MM.1S (cell line): ENCODE results near the gene AP1B1.

Experiments
- DNase-seq: peaks from one replicate; pipeline ENCODE4 v3.0.0-alpha.2; 2015
- H2AFZ ChIP-seq: fragments of 300-600 bp; sonication (generic); 2 replicates; pipeline ENCODE4 v1.6.0; 2016; ENCODE audit warnings: antibody characterized with exemption, low read length
- H3F3A ChIP-seq: fragments of 300-600 bp; sonication (generic); 2 replicates; pipeline ENCODE4 v1.6.1; 2016; ENCODE audit warnings: mild to moderate bottlenecking, antibody characterized with exemption, low read length, moderate library complexity, mixed read lengths; ENCODE audit not compliant: insufficient read depth
- H3K27ac ChIP-seq: fragments of 300-600 bp; sonication (generic); 2 replicates; pipeline ENCODE4 v1.5.1; 2016; ENCODE audit warnings: mild to moderate bottlenecking, low read length
- H3K27me3 ChIP-seq: fragments of 300-600 bp; sonication (generic); replicated peaks from 2 replicates; pipeline ENCODE4 v1.6.0; 2016; ENCODE audit warnings: low read length; ENCODE audit not compliant: insufficient read depth
- H3K36me3 ChIP-seq: fragments of 300-600 bp; sonication (generic); replicated peaks from 2 replicates; pipeline ENCODE4 v1.6.1; 2016; ENCODE audit warnings: mild to moderate bottlenecking, low read length, mixed read lengths; ENCODE audit not compliant: insufficient read depth
- H3K4me1 ChIP-seq: fragments of 300-600 bp; sonication (generic); 2 replicates; pipeline ENCODE4 v1.6.1; 2016; ENCODE audit warnings: low read length, mixed read lengths
- H3K4me2 ChIP-seq: fragments of 300-600 bp; sonication (generic); 2 replicates; pipeline ENCODE4 v1.6.0; 2016; ENCODE audit warnings: low read depth, low read length
- H3K4me3 ChIP-seq: fragments of 300-600 bp; sonication (generic); 2 replicates; pipeline ENCODE4 v1.5.1; 2016; ENCODE audit warnings: low read length, mixed read lengths
- H3K79me2 ChIP-seq: fragments of 300-600 bp; sonication (generic); 2 replicates; pipeline ENCODE4 v1.6.1; 2016; ENCODE audit warnings: mixed run types, low read length, mixed read lengths
- H3K9ac ChIP-seq: fragments of 300-600 bp; sonication (generic); 2 replicates; pipeline ENCODE4 v1.6.1; 2016; ENCODE audit warnings: low read length, mixed read lengths
- H3K9me2 ChIP-seq: fragments of 300-600 bp; sonication (generic); replicated peaks from 2 replicates; pipeline ENCODE4 v1.6.1; 2016; ENCODE audit warnings: mild to moderate bottlenecking, low read length, mixed read lengths; ENCODE audit not compliant: insufficient read depth
- H3K9me3 ChIP-seq: fragments of 300-600 bp; sonication (generic); replicated peaks from 2 replicates; pipeline ENCODE4 v1.6.1; 2016; ENCODE audit warnings: mild to moderate bottlenecking, low read length, mixed read lengths; ENCODE audit not compliant: insufficient read depth
- H4K20me1 ChIP-seq: fragments of 300-600 bp; sonication (generic); 2 replicates; pipeline ENCODE4 v1.6.1; 2016; ENCODE audit warnings: mild to moderate bottlenecking, low read length, moderate library complexity, mixed read lengths; ENCODE audit not compliant: insufficient read depth
- EZH2 ChIP-seq: fragments of 300-600 bp; sonication (generic); optimal IDR thresholded peaks from 2 replicates; pipeline ENCODE3; 2017; ENCODE audit warnings: low read depth, mild to moderate bottlenecking, antibody characterized with exemption, low read length, mixed read lengths
- EZH2phosphoT487 ChIP-seq: fragments of 300-600 bp; sonication (generic); IDR thresholded peaks from 2 replicates; pipeline ENCODE4 v1.6.1; 2018; ENCODE audit warnings: antibody characterized with exemption, low read length
- TF ChIP-seq, protein P1 (sequence below): fragments of 300-600 bp; sonication (generic); IDR thresholded peaks from 2 replicates; pipeline ENCODE4 v1.5.1; 2016; ENCODE audit warnings: antibody characterized with exemption, low read length, mixed read lengths

AP1B1 gene

GRCh38 chr22:29330291-29330690, 58.1 kb downstream of the AP1B1 start:
- Histone ChIP-seq H3K9me2 (no peaks in the 10 kb centered on the region), H4K20me1 (no peaks in the 10 kb centered on the region), H3K9ac (no peak overlapping the region), H3K4me3 (no peak overlapping the region), H3F3A (no peaks in the 10 kb centered on the region), H3K36me3 (no peaks in the 10 kb centered on the region), H3K27me3 (no peaks in the 10 kb centered on the region), H2AFZ (no peak overlapping the region), H3K27ac (no peak overlapping the region), H3K4me1 (no peaks in the 10 kb centered on the region), H3K4me2 (no peak overlapping the region), H3K79me2 (no peaks in the 10 kb centered on the region), H3K9me3 (no peaks in the 10 kb centered on the region)
- no peak for DNase-seq
- TF ChIP-seq, protein P1, sequence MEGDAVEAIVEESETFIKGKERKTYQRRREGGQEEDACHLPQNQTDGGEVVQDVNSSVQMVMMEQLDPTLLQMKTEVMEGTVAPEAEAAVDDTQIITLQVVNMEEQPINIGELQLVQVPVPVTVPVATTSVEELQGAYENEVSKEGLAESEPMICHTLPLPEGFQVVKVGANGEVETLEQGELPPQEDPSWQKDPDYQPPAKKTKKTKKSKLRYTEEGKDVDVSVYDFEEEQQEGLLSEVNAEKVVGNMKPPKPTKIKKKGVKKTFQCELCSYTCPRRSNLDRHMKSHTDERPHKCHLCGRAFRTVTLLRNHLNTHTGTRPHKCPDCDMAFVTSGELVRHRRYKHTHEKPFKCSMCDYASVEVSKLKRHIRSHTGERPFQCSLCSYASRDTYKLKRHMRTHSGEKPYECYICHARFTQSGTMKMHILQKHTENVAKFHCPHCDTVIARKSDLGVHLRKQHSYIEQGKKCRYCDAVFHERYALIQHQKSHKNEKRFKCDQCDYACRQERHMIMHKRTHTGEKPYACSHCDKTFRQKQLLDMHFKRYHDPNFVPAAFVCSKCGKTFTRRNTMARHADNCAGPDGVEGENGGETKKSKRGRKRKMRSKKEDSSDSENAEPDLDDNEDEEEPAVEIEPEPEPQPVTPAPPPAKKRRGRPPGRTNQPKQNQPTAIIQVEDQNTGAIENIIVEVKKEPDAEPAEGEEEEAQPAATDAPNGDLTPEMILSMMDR = no peak
- no peak for TF ChIP-seq EZH2
- TF ChIP-seq EZH2phosphoT487 = no peak

- H3K27ac ChIP-seq = no peak overlapping the region
- TF ChIP-seq EZH2phosphoT487 (no peak), EZH2 (no peak)
- TF ChIP-seq, protein P1 = no peak
- no peaks in the 10 kb centered on the region for H3K9me2 ChIP-seq
- H4K20me1 ChIP-seq = no peaks in the 10 kb centered on the region
- H3K4me1 ChIP-seq = no peaks in the 10 kb centered on the region
- H3K79me2 ChIP-seq = no peaks in the 10 kb centered on the region
- no peaks in the 10 kb centered on the region for H3F3A ChIP-seq
- H3K9ac ChIP-seq = no peak overlapping the region
- no peaks in the 10 kb centered on the region for H3K36me3 ChIP-seq
- no peaks in the 10 kb centered on the region for H3K9me3 ChIP-seq
- H2AFZ ChIP-seq = no peak overlapping the region
- no peak overlapping the region for H3K4me2 ChIP-seq
- no peak overlapping the region for H3K4me3 ChIP-seq
- H3K27me3 ChIP-seq = no peaks in the 10 kb centered on the region
- no peak for DNase-seq
Observed at GRCh38 chr22:29329581-29329980, 58.8 kb downstream of the AP1B1 start.

DNA sequence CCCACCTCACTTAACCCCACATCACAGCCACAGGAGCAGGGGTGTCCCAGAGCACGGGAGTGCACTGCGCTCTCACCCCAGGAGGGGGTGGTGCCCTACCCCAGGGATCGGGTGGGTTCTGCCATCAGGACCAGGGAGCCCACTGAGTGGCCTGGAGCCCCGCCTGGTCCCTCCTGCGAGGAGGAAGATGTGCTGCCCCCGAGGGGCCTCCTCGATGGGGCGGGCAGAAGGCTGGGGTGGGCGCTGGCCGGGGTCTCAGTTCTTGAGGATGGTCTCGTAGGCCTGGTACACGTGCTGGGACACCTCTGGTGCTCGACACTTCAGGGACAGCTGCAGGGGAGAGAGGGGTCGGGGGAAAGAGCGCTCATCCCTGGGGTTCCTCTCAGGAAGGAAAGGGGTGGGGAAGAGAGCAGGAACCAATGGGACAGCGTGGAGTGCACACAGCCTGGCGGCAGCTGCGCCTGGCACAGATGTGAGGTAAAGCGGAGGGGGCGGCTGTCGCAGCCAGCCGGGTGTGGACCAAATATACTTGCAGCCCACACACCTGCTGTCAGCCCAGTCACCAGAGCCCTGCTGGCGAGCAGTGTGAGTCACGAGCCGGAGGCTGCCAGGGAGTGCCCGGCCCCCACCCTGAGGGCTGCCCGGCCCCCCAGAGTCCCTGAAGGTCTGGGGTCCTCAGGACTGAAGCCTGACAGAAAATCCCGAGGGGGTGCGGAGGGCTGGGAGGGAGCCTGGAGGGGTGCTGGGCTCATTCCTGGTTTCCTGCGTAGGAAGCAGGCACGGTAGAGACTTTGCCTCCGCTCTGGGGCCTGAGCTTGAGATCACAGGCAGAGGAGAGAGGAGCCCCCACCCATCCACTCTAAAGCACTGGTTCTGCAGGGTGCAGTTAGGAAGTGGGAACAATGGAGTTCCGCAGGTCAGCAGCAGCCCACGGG, 59.5 kb downstream of the AP1B1 start:
- no peaks in the 10 kb centered on the region for H3K36me3 ChIP-seq
- no peak overlapping the region for H3K4me3 ChIP-seq
- no peaks in the 10 kb centered on the region for H3K9me3 ChIP-seq
- H2AFZ ChIP-seq = no peak overlapping the region
- no peaks in the 10 kb centered on the region for H3K27me3 ChIP-seq
- no peaks in the 10 kb centered on the region for H3K9me2 ChIP-seq
- no peaks in the 10 kb centered on the region for H3K79me2 ChIP-seq
- H4K20me1 ChIP-seq = no peaks in the 10 kb centered on the region
- no peak overlapping the region for H3K9ac ChIP-seq
- no peak overlapping the region for H3K27ac ChIP-seq
- no peak overlapping the region for H3K4me2 ChIP-seq
- TF ChIP-seq, protein P1 = no peak
- no peak for TF ChIP-seq EZH2phosphoT487
- TF ChIP-seq EZH2 = no peak
- no peaks in the 10 kb centered on the region for H3K4me1 ChIP-seq
- no peaks in the 10 kb centered on the region for H3F3A ChIP-seq
- no peak for DNase-seq
